Measurements from ENCODE around the gene MYL5.
A peak's percentile ranks its signal among the peaks of the same experiment; 100 is the strongest.

MYL5 gene

DNA sequence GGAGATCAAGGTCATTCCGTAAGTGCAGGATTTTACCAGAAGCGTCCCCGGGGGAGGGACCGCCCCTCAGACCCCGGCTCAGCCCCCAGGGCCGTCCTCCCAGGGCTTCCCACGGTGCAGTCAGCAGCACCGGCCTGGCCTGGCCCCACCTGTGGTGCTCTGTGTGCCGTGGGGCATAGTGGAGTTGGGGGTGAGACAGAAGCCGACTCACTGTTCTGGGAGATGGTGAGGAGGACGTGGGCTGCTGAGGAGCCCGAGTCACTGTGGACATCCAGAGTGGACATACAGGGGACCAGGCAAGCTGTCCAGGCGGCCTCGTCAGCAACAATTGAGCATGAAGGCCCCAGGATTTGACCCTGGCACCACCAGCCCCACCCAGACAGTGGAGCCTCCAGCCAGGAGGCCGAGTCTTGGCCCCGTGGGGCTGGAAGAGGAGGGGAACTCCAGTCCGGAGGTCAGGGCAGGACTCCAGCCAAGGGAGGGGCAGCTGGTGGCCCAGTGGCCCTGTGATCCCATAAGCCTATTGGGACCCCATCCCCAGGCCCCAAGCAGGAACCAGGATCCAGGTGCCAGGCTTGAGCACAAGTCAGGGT lies 19.4 kb upstream of the MYL5 start:
- DNase-seq (ENCODE audit: low read depth, low spot score) = no peak
- H3K4me3 ChIP-seq (ENCODE audit: insufficient read length, low read depth) = no peak overlapping the region
- H3K36me3 ChIP-seq (ENCODE audit: insufficient read depth, insufficient read length, low read length) = peaks cover 17% of the 10 kb centered on the region
- TF ChIP-seq ZNF274 (IDR thresholded peaks at IDR 0.05; ENCODE audit: low read depth, low read length) = no peak
- no peak for TF ChIP-seq YY1 (IDR thresholded peaks at IDR 0.05; ENCODE audit: insufficient read depth, insufficient read length)
- no peak for TF ChIP-seq SUZ12 (IDR thresholded peaks at IDR 0.05; ENCODE audit: extremely low read depth, insufficient read depth, insufficient read length)
- peaks cover 23% of the 10 kb centered on the region for H3K4me1 ChIP-seq (ENCODE audit: insufficient read depth, insufficient read length)
- H3K27me3 ChIP-seq (ENCODE audit: insufficient read depth, insufficient read length) = no peaks in the 10 kb centered on the region
- no peaks in the 10 kb centered on the region for H3K9me3 ChIP-seq (ENCODE audit: insufficient read depth, low read length)
- peak overlapping the region; percentile 42 for H3K9ac ChIP-seq (ENCODE audit: insufficient read length, low read depth)

DNA sequence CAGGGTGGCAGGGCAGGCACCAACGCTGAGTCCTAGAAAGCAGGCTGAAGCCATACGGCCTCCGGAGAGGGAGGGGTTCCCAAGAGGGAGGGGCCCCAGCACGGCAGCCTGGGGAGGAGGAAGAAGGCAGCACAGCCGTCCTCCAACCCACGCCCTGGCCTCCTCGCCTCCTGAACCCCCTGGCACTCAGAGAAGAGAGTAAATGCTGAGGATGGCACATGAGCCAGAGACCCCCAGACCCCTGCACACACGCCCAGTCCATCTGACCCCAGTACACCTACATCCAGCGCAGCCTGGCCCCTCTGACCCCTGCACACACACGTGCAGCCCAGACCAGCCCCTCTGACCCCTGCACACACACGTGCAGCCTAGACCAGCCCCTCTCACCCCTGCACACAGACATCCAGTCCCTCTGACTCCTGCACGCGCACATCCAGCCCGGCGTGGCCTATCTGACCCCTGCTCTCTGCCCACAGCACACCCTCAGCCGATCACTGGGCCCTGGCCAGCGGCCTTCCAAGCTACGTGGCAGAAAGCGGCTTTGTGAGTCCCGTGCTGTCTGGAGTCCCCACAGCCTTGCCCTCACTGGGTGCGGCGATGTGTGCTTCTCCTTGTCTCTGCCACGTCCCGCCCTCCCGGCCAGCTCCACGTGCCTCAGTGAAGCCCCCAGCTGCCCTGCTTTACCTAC lies 18.7 kb upstream of the MYL5 start:
- TF ChIP-seq ZNF274 (IDR thresholded peaks at IDR 0.05; ENCODE audit: low read depth, low read length) (no peak), YY1 (IDR thresholded peaks at IDR 0.05; ENCODE audit: insufficient read depth, insufficient read length) (no peak), SUZ12 (IDR thresholded peaks at IDR 0.05; ENCODE audit: extremely low read depth, insufficient read depth, insufficient read length) (no peak)
- Histone ChIP-seq H3K9me3 (ENCODE audit: insufficient read depth, low read length) (no peaks in the 10 kb centered on the region), H3K36me3 (ENCODE audit: insufficient read depth, insufficient read length, low read length) (peaks cover 22% of the 10 kb centered on the region), H3K27me3 (ENCODE audit: insufficient read depth, insufficient read length) (no peaks in the 10 kb centered on the region), H3K4me3 (ENCODE audit: insufficient read length, low read depth) (no peak overlapping the region), H3K9ac (ENCODE audit: insufficient read length, low read depth) (no peak overlapping the region), H3K4me1 (ENCODE audit: insufficient read depth, insufficient read length) (peaks cover 23% of the 10 kb centered on the region)
- no peak for DNase-seq (ENCODE audit: low read depth, low spot score)

DNA sequence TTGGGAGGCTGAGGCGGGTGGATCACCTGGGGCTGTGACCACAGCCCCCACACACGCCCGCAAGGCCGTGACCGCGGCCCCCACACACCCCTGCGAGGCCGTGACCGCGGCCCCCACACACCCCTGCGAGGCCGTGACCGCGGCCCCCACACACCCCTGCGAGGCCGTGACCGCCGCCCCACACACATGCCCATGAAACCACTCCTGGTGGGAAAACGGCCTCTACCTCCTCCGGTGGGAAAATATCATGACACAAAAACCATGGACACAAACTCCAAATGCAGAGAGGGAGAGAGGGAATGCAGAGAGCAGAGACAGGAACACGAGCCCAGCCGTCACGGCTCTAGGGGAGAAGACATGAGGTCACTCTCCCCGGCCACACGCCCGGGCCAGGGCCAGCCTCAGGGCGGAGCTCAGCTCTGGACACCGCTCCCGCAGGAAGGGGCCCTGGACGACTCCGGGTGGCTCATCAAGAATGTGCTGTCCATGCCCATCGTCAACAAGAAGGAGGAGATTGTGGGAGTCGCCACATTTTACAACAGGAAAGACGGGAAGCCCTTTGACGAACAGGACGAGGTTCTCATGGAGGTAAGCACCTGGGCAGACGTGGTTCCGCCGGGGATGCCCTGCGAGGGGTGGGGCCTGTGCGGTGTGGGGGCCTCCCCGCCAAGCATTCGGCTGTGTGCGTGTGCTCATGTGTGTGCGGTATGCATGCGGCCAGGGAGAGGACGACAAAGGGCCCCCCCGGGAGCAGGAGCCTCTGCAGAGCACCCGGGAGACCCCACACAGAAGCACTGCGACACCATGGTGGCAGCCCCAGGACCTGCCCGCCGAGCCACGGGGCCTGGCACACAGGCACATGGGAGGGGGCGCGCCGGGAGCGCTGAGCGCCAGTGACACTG lies 17.7 kb upstream of the MYL5 start:
- peaks cover 21% of the 10 kb centered on the region for H3K4me1 ChIP-seq (ENCODE audit: insufficient read depth, insufficient read length)
- H3K9ac ChIP-seq (ENCODE audit: insufficient read length, low read depth) = no peak overlapping the region
- H3K9me3 ChIP-seq (ENCODE audit: insufficient read depth, low read length) = no peaks in the 10 kb centered on the region
- H3K27me3 ChIP-seq (ENCODE audit: insufficient read depth, insufficient read length) = no peaks in the 10 kb centered on the region
- no peak for DNase-seq (ENCODE audit: low read depth, low spot score)
- peaks cover 24% of the 10 kb centered on the region for H3K36me3 ChIP-seq (ENCODE audit: insufficient read depth, insufficient read length, low read length)
- no peak overlapping the region for H3K4me3 ChIP-seq (ENCODE audit: insufficient read length, low read depth)
- no peak for TF ChIP-seq YY1 (IDR thresholded peaks at IDR 0.05; ENCODE audit: insufficient read depth, insufficient read length)
- TF ChIP-seq SUZ12 (IDR thresholded peaks at IDR 0.05; ENCODE audit: extremely low read depth, insufficient read depth, insufficient read length) = no peak
- no peak for TF ChIP-seq ZNF274 (IDR thresholded peaks at IDR 0.05; ENCODE audit: low read depth, low read length)

DNA sequence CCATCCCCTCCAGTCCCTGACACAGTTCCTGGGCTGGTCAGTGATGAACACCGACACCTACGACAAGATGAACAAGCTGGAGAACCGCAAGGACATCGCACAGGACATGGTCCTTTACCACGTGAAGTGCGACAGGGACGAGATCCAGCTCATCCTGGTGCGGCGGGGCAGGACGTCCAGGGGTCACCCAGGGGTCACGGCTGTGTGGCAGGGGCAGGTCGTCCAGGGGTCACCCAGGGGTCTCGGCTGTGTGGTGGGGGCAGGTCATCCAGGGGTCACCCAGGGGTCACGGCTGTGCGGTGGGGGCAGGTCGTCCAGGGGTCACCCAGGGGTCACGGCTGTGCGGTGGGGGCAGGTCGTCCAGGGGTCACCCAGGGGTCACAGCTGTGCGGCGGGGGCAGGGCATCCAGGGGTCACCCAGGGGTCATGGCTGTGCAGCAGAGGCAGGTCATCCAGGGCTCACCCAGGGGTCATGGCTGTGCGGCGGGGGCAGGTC lies 17.0 kb upstream of the MYL5 start:
- peaks cover 31% of the 10 kb centered on the region for H3K36me3 ChIP-seq (ENCODE audit: insufficient read depth, insufficient read length, low read length)
- no peaks in the 10 kb centered on the region for H3K27me3 ChIP-seq (ENCODE audit: insufficient read depth, insufficient read length)
- H3K9ac ChIP-seq (ENCODE audit: insufficient read length, low read depth) = no peak overlapping the region
- DNase-seq (ENCODE audit: low read depth, low spot score) = no peak
- H3K4me3 ChIP-seq (ENCODE audit: insufficient read length, low read depth) = no peak overlapping the region
- peaks cover 21% of the 10 kb centered on the region for H3K4me1 ChIP-seq (ENCODE audit: insufficient read depth, insufficient read length)
- TF ChIP-seq SUZ12 (IDR thresholded peaks at IDR 0.05; ENCODE audit: extremely low read depth, insufficient read depth, insufficient read length) (no peak), YY1 (IDR thresholded peaks at IDR 0.05; ENCODE audit: insufficient read depth, insufficient read length) (no peak), ZNF274 (IDR thresholded peaks at IDR 0.05; ENCODE audit: low read depth, low read length) (no peak)
- no peaks in the 10 kb centered on the region for H3K9me3 ChIP-seq (ENCODE audit: insufficient read depth, low read length)

DNA sequence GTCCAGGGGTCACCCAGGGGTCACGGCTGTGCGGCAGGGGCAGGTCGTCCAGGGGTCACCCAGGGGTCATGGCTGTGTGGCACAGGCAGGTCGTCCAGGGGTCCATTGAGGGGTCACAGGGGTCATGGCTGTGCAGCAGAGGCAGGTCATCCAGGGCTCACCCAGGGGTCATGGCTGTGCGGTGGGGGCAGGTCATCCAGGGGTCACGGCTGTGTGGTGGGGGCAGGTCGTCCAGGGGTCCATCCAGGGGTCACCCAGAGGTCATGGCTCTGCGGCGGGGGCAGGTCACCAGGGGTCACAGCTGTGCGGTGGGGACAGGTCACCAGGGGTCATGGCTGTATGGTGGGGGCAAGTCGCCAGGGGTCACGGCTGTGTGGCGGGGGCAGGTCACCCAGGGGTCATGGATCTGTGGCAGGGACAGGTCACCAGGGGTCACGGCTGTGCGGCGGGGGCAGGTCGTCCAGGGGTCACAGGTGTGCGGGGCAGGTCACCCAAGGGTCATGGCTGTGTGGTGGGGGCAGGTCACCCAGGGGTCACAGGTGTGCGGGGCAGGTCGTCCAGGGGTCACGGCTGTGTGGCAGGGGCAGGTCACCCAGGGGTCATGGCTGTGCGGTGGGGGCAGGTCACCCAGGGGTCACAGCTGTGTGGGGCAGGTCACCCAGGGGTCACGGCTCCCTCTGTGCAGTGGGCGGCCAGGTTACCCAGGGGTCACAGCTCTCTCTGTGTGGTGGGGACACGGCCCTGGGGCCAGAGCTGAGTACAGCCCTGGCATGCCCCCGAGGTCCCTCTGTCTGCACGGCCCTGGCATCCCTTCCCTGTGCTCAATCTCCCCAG lies 16.3 kb upstream of the MYL5 start:
- TF ChIP-seq SUZ12 (IDR thresholded peaks at IDR 0.05; ENCODE audit: extremely low read depth, insufficient read depth, insufficient read length) (no peak), ZNF274 (IDR thresholded peaks at IDR 0.05; ENCODE audit: low read depth, low read length) (no peak), YY1 (IDR thresholded peaks at IDR 0.05; ENCODE audit: insufficient read depth, insufficient read length) (no peak)
- H3K4me1 ChIP-seq (ENCODE audit: insufficient read depth, insufficient read length) = peaks cover 24% of the 10 kb centered on the region
- no peak overlapping the region for H3K4me3 ChIP-seq (ENCODE audit: insufficient read length, low read depth)
- no peaks in the 10 kb centered on the region for H3K9me3 ChIP-seq (ENCODE audit: insufficient read depth, low read length)
- DNase-seq (ENCODE audit: low read depth, low spot score) = no peak
- H3K9ac ChIP-seq (ENCODE audit: insufficient read length, low read depth) = no peak overlapping the region
- no peaks in the 10 kb centered on the region for H3K27me3 ChIP-seq (ENCODE audit: insufficient read depth, insufficient read length)
- peaks cover 33% of the 10 kb centered on the region for H3K36me3 ChIP-seq (ENCODE audit: insufficient read depth, insufficient read length, low read length)

DNA sequence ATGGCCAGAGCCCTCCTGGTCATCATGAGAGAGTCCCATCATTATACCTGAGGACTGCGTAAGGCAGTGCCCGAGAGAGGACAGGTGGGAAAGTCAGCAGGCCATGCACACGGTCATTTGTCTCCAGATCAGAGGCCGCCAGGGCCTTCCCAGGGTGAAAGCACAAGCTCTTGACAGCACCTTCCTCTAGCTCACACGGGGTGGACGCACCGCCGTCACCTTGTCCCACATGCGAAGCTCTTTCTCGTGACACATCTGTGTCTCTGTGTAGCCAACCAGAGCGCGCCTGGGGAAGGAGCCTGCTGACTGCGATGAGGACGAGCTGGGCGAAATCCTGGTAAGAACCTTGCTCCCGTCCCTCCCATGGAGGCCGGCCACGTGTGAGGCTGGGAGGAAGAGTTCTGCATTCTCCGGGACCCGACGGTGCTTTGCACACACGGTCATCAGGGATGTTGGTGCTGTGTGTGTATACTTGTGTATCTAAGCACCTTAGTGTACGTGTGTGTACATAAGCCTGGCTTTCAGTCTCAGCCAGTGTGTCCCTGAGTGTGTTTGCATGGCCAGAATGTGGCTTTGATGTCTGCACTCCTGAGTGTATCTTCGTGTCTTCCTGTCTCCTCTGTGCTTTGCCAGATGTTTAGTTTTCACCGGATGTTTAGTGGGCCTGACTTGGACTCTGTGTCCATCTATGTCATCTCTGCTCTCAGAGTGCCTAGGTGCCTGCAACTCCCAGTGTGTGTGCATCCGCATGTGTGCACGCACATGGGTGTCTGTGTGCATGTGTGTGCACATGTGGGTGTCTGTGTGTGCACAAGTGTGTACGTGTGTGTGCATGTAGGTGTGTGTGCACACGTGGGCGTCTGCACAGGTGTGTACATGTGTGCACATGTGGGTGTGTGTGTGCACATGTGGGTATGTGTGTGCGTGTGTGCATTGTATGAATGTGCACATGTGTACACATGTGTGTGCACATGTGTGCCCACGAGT lies 15.4 kb upstream of the MYL5 start:
- TF ChIP-seq ZNF274 (IDR thresholded peaks at IDR 0.05; ENCODE audit: low read depth, low read length) = no peak
- TF ChIP-seq YY1 (IDR thresholded peaks at IDR 0.05; ENCODE audit: insufficient read depth, insufficient read length) = no peak
- TF ChIP-seq SUZ12 (IDR thresholded peaks at IDR 0.05; ENCODE audit: extremely low read depth, insufficient read depth, insufficient read length) = no peak
- DNase-seq (ENCODE audit: low read depth, low spot score) = no peak
- peaks cover 33% of the 10 kb centered on the region for H3K36me3 ChIP-seq (ENCODE audit: insufficient read depth, insufficient read length, low read length)
- no peak overlapping the region for H3K9ac ChIP-seq (ENCODE audit: insufficient read length, low read depth)
- no peak overlapping the region for H3K4me3 ChIP-seq (ENCODE audit: insufficient read length, low read depth)
- H3K9me3 ChIP-seq (ENCODE audit: insufficient read depth, low read length) = no peaks in the 10 kb centered on the region
- peaks cover 20% of the 10 kb centered on the region for H3K4me1 ChIP-seq (ENCODE audit: insufficient read depth, insufficient read length)
- no peaks in the 10 kb centered on the region for H3K27me3 ChIP-seq (ENCODE audit: insufficient read depth, insufficient read length)
